HuH-7 (cell line): ENCODE data around the gene GGNBP2.
"Not testable (repeated sequence)": the region's sequence is repeated elsewhere in the genome, so short reads cannot be mapped to it uniquely, and the experiment has no call there.

ENCODE experiments used
- DNase-seq: peaks from one replicate; pipeline ENCODE4 v3.0.0; 2011; ENCODE audit warnings: low spot score

GGNBP2 gene

GRCh38 chr17:36602030-36602748 lies 57.5 kb downstream of the GGNBP2 start:
- DNase-seq: no peak

- peak; percentile 83 for DNase-seq
Observed at GRCh38 chr17:36602924-36603384, 58.2 kb downstream of the GGNBP2 start.

GRCh38 chr17:36605028-36605427 lies 60.3 kb downstream of the GGNBP2 start:
- not testable (repeated sequence) for DNase-seq

- DNase-seq: no peak
Observed at GRCh38 chr17:36608280-36608679, 63.6 kb downstream of the GGNBP2 start.

- peak; percentile 46 for DNase-seq
Observed at GRCh38 chr17:36608794-36609497, 64.2 kb downstream of the GGNBP2 start.

GRCh38 chr17:36609498-36609862 lies 64.8 kb downstream of the GGNBP2 start:
- DNase-seq: no peak

GRCh38 chr17:36610474-36610873 lies 65.8 kb downstream of the GGNBP2 start:
- DNase-seq: no peak

GRCh38 chr17:36611345-36612072 lies 66.8 kb downstream of the GGNBP2 start:
- DNase-seq: no peak

GRCh38 chr17:36612323-36612722 lies 67.6 kb downstream of the GGNBP2 start:
- DNase-seq: no peak

- DNase-seq: no peak
Observed at GRCh38 chr17:36613155-36613554, 68.4 kb downstream of the GGNBP2 start.

- no peak for DNase-seq
Observed at GRCh38 chr17:36614081-36614480, 69.4 kb downstream of the GGNBP2 start.

GRCh38 chr17:36614933-36615332 lies 70.2 kb downstream of the GGNBP2 start:
- DNase-seq: no peak

- no peak for DNase-seq
Observed at GRCh38 chr17:36616061-36617029, 71.6 kb downstream of the GGNBP2 start.

GRCh38 chr17:36617773-36618172 lies 73.1 kb downstream of the GGNBP2 start:
- no peak for DNase-seq

- no peak for DNase-seq
Observed at GRCh38 chr17:36623281-36623680, 78.6 kb downstream of the GGNBP2 start.

GRCh38 chr17:36625188-36625587 lies 80.5 kb downstream of the GGNBP2 start:
- DNase-seq: no peak

- DNase-seq: no peak
Observed at GRCh38 chr17:36627101-36627500, 82.4 kb downstream of the GGNBP2 start.

GRCh38 chr17:36628576-36628975 lies 83.9 kb downstream of the GGNBP2 start:
- DNase-seq: no peak

GRCh38 chr17:36629252-36629847 lies 84.6 kb downstream of the GGNBP2 start:
- DNase-seq: peak; percentile 89

GRCh38 chr17:36629970-36630502 lies 85.3 kb downstream of the GGNBP2 start:
- no peak for DNase-seq

- DNase-seq: no peak
Observed at GRCh38 chr17:36631022-36631421, 86.3 kb downstream of the GGNBP2 start.
